Neural cell (in vitro differentiated cells): ENCODE results near the gene PALM3. TPM values are rescaled to one million over a fixed set of nuclear protein-coding genes. Genes with fewer than 3 reads are reported as not detected.

Experiments
- H2AFZ ChIP-seq: fragments of 200-600, 300-800 bp; sonication (generic), shearing (Covaris generic); 2 replicates; pipeline ENCODE4 v1.6.0; 2014; ENCODE audit warnings: low read depth, mild to moderate bottlenecking, antibody characterized with exemption, low read length, moderate library complexity
- H3F3A ChIP-seq: fragments of 200-600 bp; shearing (Covaris generic); 2 replicates; pipeline ENCODE4 v1.6.1; 2016; ENCODE audit warnings: mild to moderate bottlenecking, moderate library complexity, mixed read lengths, antibody characterized with exemption, low read length; ENCODE audit not compliant: insufficient read depth, poor library complexity, severe bottlenecking
- H3K27ac ChIP-seq: fragments of 200-600, 300-800 bp; sonication (generic), shearing (Covaris generic); 2 replicates; pipeline ENCODE4 v1.5.1; 2014; ENCODE audit warnings: mild to moderate bottlenecking, low read length, moderate library complexity
- H3K27me3 ChIP-seq: fragments of 300-800, 200-600 bp; sonication (generic), shearing (Covaris generic); 2 replicates; pipeline ENCODE4 v1.6.0; 2014; ENCODE audit warnings: mild to moderate bottlenecking, low read depth, low read length, moderate library complexity; ENCODE audit not compliant: insufficient read depth
- H3K36me3 ChIP-seq: fragments of 300-800, 200-600 bp; sonication (generic), shearing (Covaris generic); 2 replicates; pipeline ENCODE4 v1.5.1; 2014; ENCODE audit warnings: mild to moderate bottlenecking, antibody characterized with exemption, low read length, moderate library complexity; ENCODE audit not compliant: insufficient read depth
- H3K4me2 ChIP-seq: fragments of 300-800, 200-600 bp; sonication (generic), shearing (Covaris generic); 2 replicates; pipeline ENCODE4 v1.6.0; 2014; ENCODE audit warnings: mild to moderate bottlenecking, low read length
- H3K4me3 ChIP-seq: fragments of 300-800, 200-600 bp; sonication (generic), shearing (Covaris generic); 2 replicates; pipeline ENCODE4 v1.5.1; 2014; ENCODE audit warnings: mild to moderate bottlenecking, low read length, moderate library complexity
- H3K79me2 ChIP-seq: fragments of 200-600 bp; shearing (Covaris generic); replicated peaks from 2 replicates; pipeline ENCODE4 v1.6.0; 2014; ENCODE audit warnings: mild to moderate bottlenecking, low read length, moderate library complexity; ENCODE audit not compliant: insufficient read depth
- H3K9ac ChIP-seq: fragments of 300-800, 200-600 bp; sonication (generic), shearing (Covaris generic); 2 replicates; pipeline ENCODE4 v1.6.1; 2016; ENCODE audit warnings: mild to moderate bottlenecking, low read length, mixed read lengths
- H3K9me2 ChIP-seq: fragments of 200-600 bp; shearing (Covaris generic); 2 replicates; pipeline ENCODE4 v1.6.1; 2016; ENCODE audit warnings: mild to moderate bottlenecking, low read length, mixed read lengths; ENCODE audit not compliant: insufficient read depth
- H3K9me3 ChIP-seq: fragments of 200-600, 300-800 bp; sonication (generic), shearing (Covaris generic); 2 replicates; pipeline ENCODE4 v1.6.1; 2016; ENCODE audit warnings: mild to moderate bottlenecking, mixed run types, low read length, moderate library complexity, mixed read lengths
- H4K20me1 ChIP-seq: fragments of 200-600 bp; shearing (Covaris generic); 2 replicates; pipeline ENCODE4 v1.6.1; 2016; ENCODE audit warnings: mild to moderate bottlenecking, mixed run types; ENCODE audit not compliant: insufficient read depth
- CTCF ChIP-seq: fragments of 450-650 bp; IDR thresholded peaks from 2 replicates; pipeline ENCODE4 v1.5.1; 2014; ENCODE audit warnings: antibody characterized with exemption, mild to moderate bottlenecking, moderate library complexity; ENCODE audit not compliant: poor library complexity, severe bottlenecking
- EP300 ChIP-seq: fragments of 450-650 bp; conservative IDR thresholded peaks from 2 replicates; pipeline ENCODE4 v1.6.1; 2014; ENCODE audit warnings: antibody characterized with exemption, mild to moderate bottlenecking, moderate library complexity; ENCODE audit not compliant: poor library complexity, severe bottlenecking
- EZH2 ChIP-seq: fragments of 200-600, 300-800 bp; shearing (Covaris generic), sonication (generic); IDR thresholded peaks from 2 replicates; pipeline ENCODE4 v1.6.1; 2014; ENCODE audit warnings: antibody characterized with exemption, low read length, borderline replicate concordance, mild to moderate bottlenecking; ENCODE audit not compliant: insufficient read depth, poor library complexity, severe bottlenecking
- MXI1 ChIP-seq: fragments of 450-650 bp; conservative IDR thresholded peaks from 2 replicates; pipeline ENCODE4 v1.6.1; 2014; ENCODE audit warnings: antibody characterized with exemption, mild to moderate bottlenecking; ENCODE audit not compliant: poor library complexity, severe bottlenecking
- POLR2AphosphoS5 ChIP-seq: IDR thresholded peaks from 2 replicates; pipeline ENCODE4 v1.6.1; 2012
- RAD21 ChIP-seq: fragments of 450-650 bp; conservative IDR thresholded peaks from 2 replicates; pipeline ENCODE4 v1.6.1; 2014; ENCODE audit warnings: antibody characterized with exemption, mild to moderate bottlenecking, moderate library complexity
- REST ChIP-seq: IDR thresholded peaks from 2 replicates; pipeline ENCODE4 v1.6.1; 2012; ENCODE audit warnings: borderline replicate concordance
- SMC3 ChIP-seq: fragments of 450-650 bp; conservative IDR thresholded peaks from 2 replicates; pipeline ENCODE4 v1.6.1; 2014; ENCODE audit warnings: antibody characterized with exemption, mild to moderate bottlenecking, moderate library complexity; ENCODE audit not compliant: poor library complexity
- TAF1 ChIP-seq: IDR thresholded peaks from 2 replicates; pipeline ENCODE4 v1.6.1; 2012; ENCODE audit warnings: low read depth
- polyA plus RNA-seq: library from polyadenylated mRNA; depleted of rRNA; stranded (reverse); fragments of >200 nt; gene quantifications from 2 replicates; pipeline ENCODE4 v1.2.3, GENCODE V29; 2014

PALM3 gene
- polyA plus RNA-seq, 1 donor from 2014 or later = 0.33 TPM

- Histone ChIP-seq H3K4me3 (no peak overlapping the region), H3K27me3 (no peaks in the 10 kb centered on the region), H3K9me2 (no peaks in the 10 kb centered on the region), H3K36me3 (no peaks in the 10 kb centered on the region), H3K27ac (no peak overlapping the region), H3F3A (no peaks in the 10 kb centered on the region), H3K79me2 (no peaks in the 10 kb centered on the region), H3K4me2 (no peak overlapping the region), H2AFZ (no peak overlapping the region), H4K20me1 (no peaks in the 10 kb centered on the region), H3K9me3 (no peaks in the 10 kb centered on the region), H3K9ac (no peak overlapping the region)
- TF ChIP-seq RAD21 = no peak
- TF ChIP-seq CTCF = no peak
- no peak for TF ChIP-seq TAF1
- no peak for TF ChIP-seq MXI1
- no peak for TF ChIP-seq EP300
- no peak for TF ChIP-seq POLR2AphosphoS5
- TF ChIP-seq EZH2 = no peak
- no peak for TF ChIP-seq SMC3
- no peak for TF ChIP-seq REST
These were observed 49.4 kb downstream of the PALM3 start for GRCh38 chr19:14012378-14012915.

GRCh38 chr19:14006766-14007562 lies 54.9 kb downstream of the PALM3 start:
- H3K9me2 ChIP-seq = no peaks in the 10 kb centered on the region
- H3K27ac ChIP-seq = peak overlapping the region; percentile 98

More at GRCh38 chr19:14006766-14007562, 54.9 kb downstream of the PALM3 start:
- no peaks in the 10 kb centered on the region for H3K9me3 ChIP-seq
- peak overlapping the region; percentile 95 for H3K9ac ChIP-seq
- H3F3A ChIP-seq = no peaks in the 10 kb centered on the region
- peaks cover 12% of the 10 kb centered on the region for H3K79me2 ChIP-seq
- H4K20me1 ChIP-seq = no peaks in the 10 kb centered on the region
- H3K36me3 ChIP-seq = no peaks in the 10 kb centered on the region
- H3K4me2 ChIP-seq = no peak overlapping the region
- H2AFZ ChIP-seq = peak overlapping the region; percentile 96
- no peaks in the 10 kb centered on the region for H3K27me3 ChIP-seq
- TF ChIP-seq REST (peak; percentile 55), MXI1 (no peak), EP300 (peak; percentile 12), RAD21 (no peak), CTCF (no peak), POLR2AphosphoS5 (no peak), TAF1 (no peak), EZH2 (no peak), SMC3 (peak; percentile 19)
- H3K4me3 ChIP-seq = peak overlapping the region; percentile 74
